Measurements from ENCODE around the gene SFXN3.

Gene SFXN3

DNA sequence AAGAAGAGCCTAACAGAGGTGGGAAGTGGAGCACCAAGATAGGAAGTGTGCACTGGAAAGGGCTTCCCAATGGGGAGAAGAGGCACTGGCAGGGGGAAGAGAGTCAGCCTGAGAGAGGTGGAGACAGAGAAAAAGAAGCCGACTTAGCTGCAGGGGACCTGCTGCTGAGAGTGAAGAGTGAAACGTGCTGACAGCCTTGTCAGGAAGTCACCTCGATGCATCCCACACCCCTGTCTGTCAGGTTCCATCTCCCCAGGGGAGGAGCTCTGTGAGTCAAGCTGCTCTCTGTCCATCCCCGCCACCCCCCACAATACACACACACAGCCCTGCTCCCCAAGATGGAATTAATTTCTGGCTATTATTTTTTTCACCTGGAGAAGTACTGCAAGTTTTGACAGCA lies 44.7 kb downstream of the SFXN3 start:
- DNase-seq (ENCODE audit: low read depth) = no peak

DNA sequence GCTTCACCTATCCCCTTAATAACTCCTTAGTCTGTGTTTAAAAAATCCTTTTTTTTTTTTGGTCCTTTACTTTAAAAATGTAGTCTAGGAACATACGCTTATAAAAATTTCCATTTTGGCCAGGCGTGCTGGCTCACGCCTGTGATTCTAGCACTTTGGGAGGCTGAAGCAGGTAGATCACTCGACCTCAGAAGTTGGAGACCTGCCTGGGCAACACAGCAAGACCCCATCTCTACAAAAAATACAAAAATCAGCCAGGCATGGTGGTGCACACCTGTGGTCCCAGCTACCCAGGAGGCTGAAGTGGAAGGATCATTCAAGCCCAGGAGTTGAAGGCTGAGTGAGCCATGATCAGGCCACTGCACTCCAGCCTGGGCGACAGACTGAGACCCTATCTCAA lies 45.6 kb downstream of the SFXN3 start:
- no peak for DNase-seq (ENCODE audit: low read depth)

DNA sequence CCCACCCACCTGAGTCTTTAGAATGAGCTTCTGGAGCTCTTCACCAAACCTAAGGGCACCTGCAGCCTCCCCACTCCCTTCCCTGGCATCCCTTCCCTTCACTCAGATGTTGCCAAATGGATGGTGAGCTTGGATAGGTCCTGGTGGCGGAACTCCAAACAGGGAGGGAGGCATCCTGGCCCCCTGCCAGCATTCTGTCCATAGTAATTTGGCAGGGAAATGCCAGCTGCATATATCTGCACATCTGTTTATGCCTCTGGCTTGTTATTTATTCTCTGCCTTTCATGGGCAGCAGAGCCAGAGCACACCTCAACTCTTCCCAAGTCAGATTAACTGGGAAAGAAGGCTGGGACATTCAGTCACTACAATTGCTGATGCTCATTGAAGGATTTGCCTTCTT lies 48.8 kb downstream of the SFXN3 start:
- no peak for DNase-seq (ENCODE audit: low read depth)

DNA sequence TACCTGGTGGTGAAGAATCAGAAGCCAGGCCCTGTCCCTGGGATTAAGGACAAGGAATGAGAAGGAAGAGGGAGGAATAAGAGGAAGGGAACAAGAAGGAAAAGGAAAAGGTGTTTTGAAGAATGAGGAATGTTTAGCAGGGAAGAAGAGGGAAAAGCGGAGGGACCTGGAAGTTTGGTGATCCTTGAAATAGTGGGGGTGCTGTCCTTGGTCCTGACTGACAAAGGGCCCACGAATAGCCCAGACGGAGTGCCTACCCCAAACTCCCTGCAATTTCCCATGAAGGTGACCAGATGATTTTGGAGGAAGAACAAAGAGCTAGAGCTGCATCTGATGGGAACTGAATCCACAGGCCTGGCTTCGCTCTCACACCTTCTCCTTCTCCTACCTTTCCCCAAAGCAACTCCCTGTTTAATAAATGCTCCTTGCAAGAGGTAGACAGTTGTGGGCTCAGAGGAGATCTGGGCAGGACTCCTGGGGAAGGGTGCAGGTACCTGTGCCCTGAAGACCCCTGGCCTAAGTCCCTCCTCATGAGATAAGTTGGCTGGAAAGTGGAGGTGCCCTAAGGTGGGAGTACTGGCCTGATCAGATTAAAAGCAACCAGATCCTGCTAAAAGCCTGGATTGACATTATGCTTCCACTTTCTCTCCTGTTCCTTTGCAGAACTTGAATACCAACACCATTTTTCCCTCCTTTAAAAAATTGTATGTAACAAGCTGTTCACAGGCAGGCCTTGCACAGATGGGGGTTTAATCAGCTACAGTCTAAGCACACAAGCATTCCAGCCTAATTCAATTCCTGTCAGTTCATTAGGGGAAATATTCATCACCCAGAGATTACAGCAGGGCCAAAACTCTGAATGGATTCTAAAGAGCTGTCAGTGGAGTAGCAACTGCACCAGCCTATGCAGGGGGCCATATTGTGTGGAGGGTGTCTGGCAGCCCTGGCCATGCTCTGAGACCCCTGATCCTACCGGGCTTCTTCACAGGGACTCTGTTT lies 50.2 kb downstream of the SFXN3 start:
- no peak for DNase-seq (ENCODE audit: low read depth)

DNA sequence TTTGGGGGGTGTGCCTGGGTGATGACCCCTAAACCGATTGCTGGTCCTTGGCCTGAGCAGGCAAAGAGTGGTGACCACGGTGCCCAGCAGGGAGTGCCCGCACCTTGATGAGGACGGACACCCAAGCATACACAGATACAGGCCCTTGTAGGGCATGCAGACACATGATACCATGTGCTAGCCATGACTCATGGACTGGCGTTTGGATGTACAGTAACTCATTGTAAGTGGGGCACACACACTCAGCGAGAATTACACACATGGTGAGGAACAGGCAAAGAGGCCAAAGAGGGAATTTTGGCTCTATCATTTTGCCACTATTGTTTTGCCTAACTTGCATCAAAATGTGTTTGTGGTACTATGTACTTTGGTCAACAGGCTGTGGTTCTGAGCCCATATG lies 54.8 kb downstream of the SFXN3 start:
- DNase-seq (ENCODE audit: low read depth) = no peak

DNA sequence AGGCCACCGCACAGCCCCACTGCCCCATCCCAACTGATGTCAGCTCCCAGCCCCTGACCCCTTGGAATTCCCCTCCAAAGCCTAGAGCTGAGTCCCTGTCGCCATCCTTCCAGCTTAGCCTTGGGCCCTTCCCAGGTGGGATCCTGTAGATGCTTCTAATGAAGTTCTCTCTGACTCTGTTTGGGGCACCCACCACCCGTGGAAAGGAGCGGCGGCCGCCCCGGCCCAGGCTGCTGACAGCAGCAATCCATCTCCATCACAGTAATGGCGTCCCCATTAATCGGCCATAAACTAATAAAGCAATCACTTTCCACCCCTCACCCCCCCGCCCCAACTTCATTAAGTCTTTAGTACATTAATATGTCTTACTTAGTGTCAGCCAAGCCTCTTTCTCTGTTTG lies 56.3 kb downstream of the SFXN3 start:
- no peak for DNase-seq (ENCODE audit: low read depth)

DNA sequence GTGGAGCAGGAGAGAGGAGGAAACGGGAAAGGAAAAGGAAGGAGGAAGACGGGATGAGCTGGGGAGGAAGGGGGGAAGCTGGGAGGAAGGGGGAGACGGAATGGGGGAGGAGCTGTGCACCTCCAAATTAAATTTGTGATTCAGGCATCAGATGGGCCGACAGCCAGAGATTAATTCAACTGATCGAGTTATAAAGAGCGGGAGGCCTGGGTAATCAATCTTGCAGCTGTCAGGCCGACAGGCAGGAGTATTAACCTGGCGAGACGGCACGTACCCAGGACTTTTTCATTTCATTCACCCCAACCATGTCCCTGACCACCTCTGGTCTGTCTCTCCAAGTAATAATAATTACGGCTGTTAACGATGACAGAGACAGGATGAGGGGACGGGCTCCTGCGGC lies 56.9 kb downstream of the SFXN3 start:
- no peak for DNase-seq (ENCODE audit: low read depth)

DNA sequence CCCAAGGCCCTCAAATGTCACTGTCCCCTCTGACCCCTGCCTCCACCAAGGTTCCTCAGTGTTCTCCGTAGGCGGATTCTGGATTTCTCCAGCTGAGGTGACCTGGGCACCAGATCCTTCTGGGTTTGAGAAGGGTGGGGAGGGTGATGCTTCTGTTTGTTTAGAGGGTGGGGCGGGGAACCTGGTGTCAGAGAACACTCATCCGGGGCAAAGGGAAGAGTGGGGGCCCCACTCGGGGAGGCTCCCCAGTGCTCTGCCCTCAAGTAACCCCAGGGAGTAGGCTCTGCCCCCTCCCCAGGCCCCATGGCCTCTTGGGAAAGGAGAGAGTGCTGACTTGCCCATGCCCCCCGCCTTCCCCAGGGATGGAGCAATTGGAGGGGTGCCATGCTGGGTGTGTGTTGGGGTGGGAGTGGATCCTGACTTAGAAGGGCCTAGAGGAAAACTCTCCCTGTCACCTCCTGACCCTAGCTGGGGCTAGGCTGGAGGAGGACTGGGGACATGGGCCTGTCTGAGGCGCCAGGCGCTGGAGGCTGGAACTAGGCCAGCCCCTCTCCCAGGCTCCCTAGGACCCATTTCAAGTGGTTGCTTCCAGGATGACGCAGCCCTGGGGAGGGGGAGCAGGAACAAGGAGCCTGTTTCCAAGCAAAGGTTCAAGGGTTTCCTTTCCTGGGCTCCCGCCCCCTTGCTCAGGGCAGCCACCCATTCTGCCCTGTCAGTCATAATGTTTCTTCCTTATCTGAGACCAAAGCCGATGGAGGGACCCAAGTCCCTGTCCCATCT lies 58.7 kb downstream of the SFXN3 start:
- DNase-seq (ENCODE audit: low read depth) = no peak

DNA sequence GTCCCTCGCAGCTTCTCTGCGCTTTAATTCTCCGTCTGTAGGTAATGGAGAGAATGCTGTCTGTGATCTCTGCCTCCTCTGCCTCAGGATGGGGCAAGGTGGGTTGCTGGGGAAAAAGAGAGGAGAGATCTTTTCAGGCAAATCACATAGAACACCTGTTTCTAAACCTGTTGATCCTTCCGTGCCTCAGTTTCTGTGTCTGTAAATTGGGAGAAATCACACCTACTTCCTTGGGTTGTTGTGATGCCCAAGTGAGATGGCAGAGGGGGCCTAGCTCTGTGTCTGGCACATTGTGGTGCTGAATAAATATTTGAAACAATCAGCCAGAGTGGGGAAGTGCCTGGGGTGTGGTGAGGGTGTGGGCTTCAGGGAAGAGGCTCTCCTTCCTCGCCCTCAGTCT lies 59.6 kb downstream of the SFXN3 start:
- DNase-seq (ENCODE audit: low read depth) = no peak

Measured in GM04504 (cell line).